Measurements from ENCODE around the gene SRBD1. TPM values are rescaled to one million over a fixed set of nuclear protein-coding genes. Genes with fewer than 3 reads are reported as not detected.

The SRBD1 gene
- polyA plus RNA-seq, 1 experiment, result 8.7 TPM

GRCh38 chr2:45612285-45612684 lies 1.2 kb upstream of the SRBD1 start:
- Histone ChIP-seq H3K27ac (ENCODE audit: low read depth, low read length) (no peak overlapping the region), H3K4me3 (ENCODE audit: low read depth, low read length) (no peak overlapping the region), H3K9me3 (ENCODE audit: control insufficient read depth, insufficient read depth, low read length) (no peaks in the 10 kb centered on the region), H3K27me3 (ENCODE audit: control insufficient read depth, insufficient read depth, low read length) (no peaks in the 10 kb centered on the region)
- CTCF ChIA-PET, result interaction anchor here (0.5 kb wide), 1 partner anchor 571 kb away, joined by 8 read pairs; no protein-coding TSS in a partner anchor
- POLR2A ChIA-PET, result no interaction called here
- TF ChIP-seq CTCF (IDR thresholded peaks at IDR 0.05; ENCODE audit: low read depth, low read length), result no peak
- no peak for DNase-seq (ENCODE audit: low read depth, low spot score)

- H3K9me3 ChIP-seq (ENCODE audit: control insufficient read depth, insufficient read depth, low read length), result no peaks in the 10 kb centered on the region
- ChIA-PET CTCF (interaction anchor here (0.7 to 1.9 kb wide), 2 partner anchors 26 to 275 kb away, joined by 3 to 14 read pairs; no protein-coding TSS in a partner anchor), POLR2A (interaction anchor here (0.6 kb wide), 1 partner anchor 54 kb away, joined by 4 read pairs; no protein-coding TSS in a partner anchor)
- TF ChIP-seq CTCF (IDR thresholded peaks at IDR 0.05; ENCODE audit: low read depth, low read length), result peak; percentile 49
- H3K27me3 ChIP-seq (ENCODE audit: control insufficient read depth, insufficient read depth, low read length), result no peaks in the 10 kb centered on the region
- H3K27ac ChIP-seq (ENCODE audit: low read depth, low read length), result peak overlapping the region; percentile 62
- H3K4me3 ChIP-seq (ENCODE audit: low read depth, low read length), result peak overlapping the region; percentile 87
- no peak for DNase-seq (ENCODE audit: low read depth, low spot score)
Measured at GRCh38 chr2:45610281-45611019, 617 bp downstream of the SRBD1 start.

GRCh38 chr2:45607701-45608100 lies 3.4 kb downstream of the SRBD1 start:
- no peaks in the 10 kb centered on the region for H3K27me3 ChIP-seq (ENCODE audit: control insufficient read depth, insufficient read depth, low read length)
- DNase-seq (ENCODE audit: low read depth, low spot score), result no peak
- no peak overlapping the region for H3K4me3 ChIP-seq (ENCODE audit: low read depth, low read length)
- no peak overlapping the region for H3K27ac ChIP-seq (ENCODE audit: low read depth, low read length)
- peak; percentile 62 for TF ChIP-seq CTCF (IDR thresholded peaks at IDR 0.05; ENCODE audit: low read depth, low read length)
- H3K9me3 ChIP-seq (ENCODE audit: control insufficient read depth, insufficient read depth, low read length), result no peaks in the 10 kb centered on the region
- ChIA-PET CTCF (interaction anchor here (0.6 to 3.0 kb wide), 13 partner anchors 10 to 626 kb away, joined by 3 to 16 read pairs (median 3); no protein-coding TSS in a partner anchor), POLR2A (no interaction called here)

GRCh38 chr2:45606796-45607195 lies 4.3 kb downstream of the SRBD1 start:
- TF ChIP-seq CTCF (IDR thresholded peaks at IDR 0.05; ENCODE audit: low read depth, low read length), result no peak
- no peaks in the 10 kb centered on the region for H3K9me3 ChIP-seq (ENCODE audit: control insufficient read depth, insufficient read depth, low read length)
- no peak for DNase-seq (ENCODE audit: low read depth, low spot score)
- H3K27ac ChIP-seq (ENCODE audit: low read depth, low read length), result no peak overlapping the region
- POLR2A ChIA-PET, result no interaction called here
- H3K4me3 ChIP-seq (ENCODE audit: low read depth, low read length), result no peak overlapping the region
- CTCF ChIA-PET, result interaction anchor here (0.5 to 3.0 kb wide), 7 partner anchors 10 to 625 kb away, joined by 3 to 16 read pairs (median 10); no protein-coding TSS in a partner anchor
- no peaks in the 10 kb centered on the region for H3K27me3 ChIP-seq (ENCODE audit: control insufficient read depth, insufficient read depth, low read length)

GRCh38 chr2:45605116-45605515 lies 6.0 kb downstream of the SRBD1 start:
- ChIA-PET CTCF (interaction anchor here (0.8 to 3.0 kb wide), 3 partner anchors 16 to 650 kb away, joined by 3 to 16 read pairs (median 3); no protein-coding TSS in a partner anchor), POLR2A (no interaction called here)
- Histone ChIP-seq H3K27ac (ENCODE audit: low read depth, low read length) (no peak overlapping the region), H3K27me3 (ENCODE audit: control insufficient read depth, insufficient read depth, low read length) (no peaks in the 10 kb centered on the region), H3K9me3 (ENCODE audit: control insufficient read depth, insufficient read depth, low read length) (no peaks in the 10 kb centered on the region), H3K4me3 (ENCODE audit: low read depth, low read length) (no peak overlapping the region)
- no peak for DNase-seq (ENCODE audit: low read depth, low spot score)
- TF ChIP-seq CTCF (IDR thresholded peaks at IDR 0.05; ENCODE audit: low read depth, low read length), result no peak
